SK-N-SH (cell line): ENCODE data around the gene BBS4. TPM values are rescaled to one million over a fixed set of nuclear protein-coding genes. Genes with fewer than 3 reads are reported as not detected.

ENCODE experiments used
- CTCF ChIA-PET: fragments of 300-600, 350-600 bp; formaldehyde crosslinking; extraction: SDS; loops from one replicate; lab custom pipeline; 2021; lab: Yijun Ruan, JAX
- POLR2A ChIA-PET: fragments of 350-600 bp; sonication (Branson Sonifier 250); formaldehyde crosslinking; extraction: SDS; loops from one replicate; lab custom pipeline; 2020; ENCODE audit warnings: antibody characterized with exemption, inconsistent platforms; lab: Yijun Ruan, JAX
- DNase-seq: peaks from one replicate; pipeline ENCODE4 v3.0.0; 2012
- H2AFZ ChIP-seq: fragments of 200-600 bp; sonication (generic); 2 replicates; pipeline ENCODE4 v1.8.1; 2016; ENCODE audit warnings: antibody characterized with exemption, mild to moderate bottlenecking, low read depth
- H3F3A ChIP-seq: fragments of 200-600 bp; sonication (generic); replicated peaks from 2 replicates; pipeline ENCODE3; 2016; ENCODE audit warnings: antibody characterized with exemption, mild to moderate bottlenecking; ENCODE audit not compliant: insufficient read depth
- H3K27ac ChIP-seq, 2 experiments: fragments of 200-500 bp in 1 of 2; fragments of 200-600 bp in 1 of 2; sonication (Bioruptor generic) in 1 of 2; sonication (generic), shearing (Covaris generic) in 1 of 2; 2 replicates each; pipeline versions ENCODE4 v1.5.1 to v1.6.1; 2014 to 2016; ENCODE audit warnings: low read depth in 2 of 2, inconsistent platforms in 1 of 2, low read length in 1 of 2, mild to moderate bottlenecking in 1 of 2, mixed read lengths in 1 of 2
- H3K27me3 ChIP-seq: fragments of 200-600 bp; sonication (generic), shearing (Covaris generic); 2 replicates; pipeline ENCODE4 v1.6.1; 2016; ENCODE audit warnings: mixed run types; ENCODE audit not compliant: insufficient read depth
- H3K36me3 ChIP-seq, 2 experiments: fragments of 200-500 bp in 1 of 2; fragments of 200-600 bp in 1 of 2; sonication (Bioruptor generic) in 1 of 2; sonication (generic) in 1 of 2; replicated peaks in 1 of 2; 2 replicates each; pipeline versions ENCODE3 to v1.5.1; 2014 to 2016; ENCODE audit warnings: low read length in 1 of 2, mild to moderate bottlenecking in 1 of 2; ENCODE audit not compliant: insufficient read depth in 2 of 2, control insufficient read depth in 1 of 2
- H3K4me1 ChIP-seq, 2 experiments: fragments of 200-500 bp in 1 of 2; fragments of 200-600 bp in 1 of 2; sonication (Bioruptor generic) in 1 of 2; sonication (generic), shearing (Covaris generic) in 1 of 2; 2 replicates each; pipeline versions ENCODE4 v1.5.1 to v1.6.1; 2014 to 2016; ENCODE audit warnings: low read depth in 1 of 2, low read length in 1 of 2, mixed run types in 1 of 2; ENCODE audit not compliant: insufficient read depth in 2 of 2, control insufficient read depth in 1 of 2
- H3K4me2 ChIP-seq: fragments of 200-600 bp; sonication (generic), shearing (Covaris generic); 2 replicates; pipeline ENCODE4 v1.6.1; 2017; ENCODE audit warnings: mixed run types
- H3K4me3 ChIP-seq, 2 experiments: fragments of 200-500 bp in 1 of 2; fragments of 200-600 bp in 1 of 2; sonication (Bioruptor generic) in 1 of 2; sonication (generic), shearing (Covaris generic) in 1 of 2; 2 replicates each; pipeline versions ENCODE4 v1.5.1 to v1.8.1; 2014 to 2016; ENCODE audit warnings: low read depth in 2 of 2, inconsistent platforms in 1 of 2, low read length in 1 of 2, mild to moderate bottlenecking in 1 of 2, mixed read lengths in 1 of 2, moderate library complexity in 1 of 2
- H3K79me2 ChIP-seq: fragments of 200-600 bp; sonication (generic); 2 replicates; pipeline ENCODE4 v1.8.1; 2017; ENCODE audit warnings: mild to moderate bottlenecking; ENCODE audit not compliant: insufficient read depth
- H3K9ac ChIP-seq: fragments of 200-600 bp; sonication (generic); 2 replicates; pipeline ENCODE4 v1.6.1; 2017; ENCODE audit warnings: mixed run types
- H3K9me2 ChIP-seq: fragments of 200-600 bp; sonication (generic); 2 replicates; pipeline ENCODE4 v1.6.1; 2017; ENCODE audit warnings: mixed run types
- H3K9me3 ChIP-seq: fragments of 200-600 bp; sonication (generic); 2 replicates; pipeline ENCODE4 v1.6.1; 2017; ENCODE audit warnings: mixed run types, mild to moderate bottlenecking, moderate library complexity
- H4K20me1 ChIP-seq: fragments of 200-600 bp; sonication (generic); 2 replicates; pipeline ENCODE4 v1.6.1; 2017; ENCODE audit warnings: mild to moderate bottlenecking, mixed run types; ENCODE audit not compliant: insufficient read depth
- CHD2 ChIP-seq: fragments of 150-350 bp; IDR thresholded peaks from 2 replicates; pipeline ENCODE4 v1.6.1; 2018; ENCODE audit warnings: low read length; ENCODE audit not compliant: partially characterized antibody
- ELF1 ChIP-seq: IDR thresholded peaks from 2 replicates; pipeline ENCODE4 v1.4.0; 2012
- EP300 ChIP-seq, 2 experiments: IDR thresholded peaks; 2 replicates each; pipeline versions ENCODE4 v1.4.0 to v1.6.1; 2012; ENCODE audit warnings: borderline replicate concordance in 1 of 2, low read depth in 1 of 2, low read length in 1 of 2
- FOSL2 ChIP-seq: IDR thresholded peaks from 2 replicates; pipeline ENCODE4 v1.4.0; 2012; ENCODE audit warnings: low read depth, mild to moderate bottlenecking, moderate library complexity, borderline replicate concordance
- FOXJ3 ChIP-seq: sonication (generic); formaldehyde crosslinking; IDR thresholded peaks from 2 replicates; pipeline ENCODE4 v1.5.1; 2020; ENCODE audit warnings: mild to moderate bottlenecking, missing genetic modification reagents
- IRF3 ChIP-seq: fragments of 150-350 bp; IDR thresholded peaks from 2 replicates; pipeline ENCODE4 v1.6.1; 2016; ENCODE audit warnings: mild to moderate bottlenecking, low read depth, low read length
- MEF2A ChIP-seq: IDR thresholded peaks from 2 replicates; pipeline ENCODE4 v1.4.0; 2012; ENCODE audit warnings: low read depth, borderline replicate concordance
- PBX3 ChIP-seq: IDR thresholded peaks from 2 replicates; pipeline ENCODE4; 2012
- REST ChIP-seq: IDR thresholded peaks from 2 replicates; pipeline ENCODE4 v1.6.1; 2012; ENCODE audit warnings: mild to moderate bottlenecking, low read depth, low read length, moderate library complexity
- RFX5 ChIP-seq: IDR thresholded peaks from 2 replicates; pipeline ENCODE4 v1.6.1; 2012; ENCODE audit warnings: mild to moderate bottlenecking, improper control_type of control experiment, low read length
- SMC3 ChIP-seq: IDR thresholded peaks from 2 replicates; pipeline ENCODE4 v1.6.1; 2012; ENCODE audit warnings: low read depth, low read length, improper control_type of control experiment
- TEAD4 ChIP-seq: IDR thresholded peaks from 2 replicates; pipeline ENCODE4 v1.4.0; 2012; ENCODE audit warnings: mild to moderate bottlenecking, borderline replicate concordance; ENCODE audit not compliant: insufficient read depth
- USF1 ChIP-seq: IDR thresholded peaks from 2 replicates; pipeline ENCODE4 v1.4.0; 2012; ENCODE audit warnings: low read depth, borderline replicate concordance
- WGBS: methylation state at CpG from one replicate; pipeline ENCODE4 v1.1.6; 2017; ENCODE audit warnings: low lambda C conversion rate; 5-methylcytosine and 5-hydroxymethylcytosine counted together
- polyA plus RNA-seq, 3 experiments: library from polyadenylated mRNA; depleted of rRNA; stranded (reverse); fragments of >200 nt; gene quantifications; 2 replicates each; pipeline ENCODE4 v1.2.3, GENCODE V29; 2012

BBS4 gene
- polyA plus RNA-seq, 1 of the 3 experiments (the other 2 are of a cell fraction), result 18.5 TPM

- peaks cover 58 to 78% of the 10 kb centered on the region in 2 experiments for H3K36me3 ChIP-seq
- no peaks in the 10 kb centered on the region for H3K27me3 ChIP-seq
- no peak for TF ChIP-seq PBX3
- TF ChIP-seq TEAD4, result no peak
- no peak for TF ChIP-seq USF1
- TF ChIP-seq REST, result no peak
- TF ChIP-seq FOXJ3, result no peak
- TF ChIP-seq CHD2, result no peak
- TF ChIP-seq RFX5, result no peak
- TF ChIP-seq FOSL2, result no peak
- H3F3A ChIP-seq, result no peaks in the 10 kb centered on the region
- no peak for DNase-seq
- WGBS, result 94% methylated on average over 1 of the region's 1 CpG
- peaks cover 21% of the 10 kb centered on the region for H3K9me3 ChIP-seq
- H3K9me2 ChIP-seq, result no peaks in the 10 kb centered on the region
- no peak overlapping the region for H3K4me3 ChIP-seq
- no peak overlapping the region for H3K9ac ChIP-seq
- no peak overlapping the region for H3K4me2 ChIP-seq
- CTCF ChIA-PET, result no interaction called here
- peaks cover 70% of the 10 kb centered on the region for H3K79me2 ChIP-seq
- no peak overlapping the region for H2AFZ ChIP-seq
- no peaks in the 10 kb centered on the region for H3K4me1 ChIP-seq
- POLR2A ChIA-PET, result no interaction called here
- H4K20me1 ChIP-seq, result 0 out of 2 replicates have a peak, but pooled peaks cover 7% of the 10 kb centered on the region
- H3K27ac ChIP-seq, result no peak overlapping the region
Observed at GRCh38 chr15:72771329-72771725, 85.3 kb downstream of the BBS4 start.

- Histone ChIP-seq H3K27me3 (no peaks in the 10 kb centered on the region), H3K79me2 (peaks cover 75% of the 10 kb centered on the region), H3K9me2 (no peaks in the 10 kb centered on the region), H3K27ac (no peak overlapping the region), H3K4me1 (no peaks in the 10 kb centered on the region), H3K4me3 (no peak overlapping the region), H3K9ac (no peak overlapping the region), H2AFZ (no peak overlapping the region), H3K4me2 (no peak overlapping the region), H3K36me3 (peaks cover 48 to 49% of the 10 kb centered on the region in 2 experiments), H3K9me3 (no peaks in the 10 kb centered on the region), H3F3A (no peaks in the 10 kb centered on the region), H4K20me1 (0 out of 2 replicates have a peak, but pooled peaks cover 7% of the 10 kb centered on the region)
- WGBS, result 89% methylated on average over 2 of the region's 2 CpGs
- ChIA-PET CTCF (interaction anchor here (0.6 kb wide), 1 partner anchor 49 kb away, joined by 3 read pairs; no protein-coding TSS in a partner anchor), POLR2A (no interaction called here)
- no peak for DNase-seq
- TF ChIP-seq EP300 (IDR thresholded peaks at IDR 0.05; ENCODE audit: borderline replicate concordance in 1 of 2, low read depth in 1 of 2, low read length in 1 of 2) (no peak), SMC3 (no peak), CHD2 (no peak), MEF2A (no peak), IRF3 (no peak), ELF1 (no peak), TEAD4 (no peak)
Observed at GRCh38 chr15:72774696-72775383, 88.8 kb downstream of the BBS4 start.
